Neural progenitor cell (in vitro differentiated cells): ENCODE data around the gene RBM42. TPM values are rescaled to one million over a fixed set of nuclear protein-coding genes. Genes with fewer than 3 reads are reported as not detected.
A peak's percentile ranks its signal among the peaks of the same experiment; 100 is the strongest.

ENCODE experiments used
- DNase-seq: peaks from one replicate; pipeline ENCODE4 v3.0.0-alpha.2; 2016; ENCODE audit warnings: low spot score
- H2AFZ ChIP-seq: fragments of 200-600 bp; sonication (generic); replicated peaks from 2 replicates; pipeline ENCODE4 v1.6.1; 2016; ENCODE audit warnings: antibody characterized with exemption
- H3F3A ChIP-seq: fragments of 200-600 bp; sonication (generic); 2 replicates; pipeline ENCODE4 v1.6.1; 2016; ENCODE audit warnings: antibody characterized with exemption, low read depth
- H3K27ac ChIP-seq: fragments of 200-600 bp; sonication (generic); 2 replicates; pipeline ENCODE4 v1.5.1; 2016; ENCODE audit warnings: mild to moderate bottlenecking
- H3K27me3 ChIP-seq: fragments of 200-600 bp; sonication (generic); 2 replicates; pipeline ENCODE4 v1.6.1; 2016; ENCODE audit warnings: mild to moderate bottlenecking, moderate library complexity
- H3K36me3 ChIP-seq: fragments of 200-600 bp; sonication (generic); 2 replicates; pipeline ENCODE4 v1.5.1; 2016
- H3K4me1 ChIP-seq: fragments of 200-600 bp; sonication (generic); 2 replicates; pipeline ENCODE4 v1.6.1; 2016; ENCODE audit warnings: mixed run types
- H3K4me2 ChIP-seq: fragments of 200-600 bp; sonication (generic); 2 replicates; pipeline ENCODE4 v1.6.1; 2016
- H3K4me3 ChIP-seq: fragments of 200-600 bp; sonication (generic); 2 replicates; pipeline ENCODE4 v1.5.1; 2016
- H3K79me2 ChIP-seq: fragments of 200-600 bp; sonication (generic); 2 replicates; pipeline ENCODE4 v1.6.1; 2016; ENCODE audit warnings: low read depth
- H3K9ac ChIP-seq: fragments of 200-600 bp; sonication (generic); 2 replicates; pipeline ENCODE4 v1.6.1; 2016
- H3K9me3 ChIP-seq: fragments of 200-600 bp; sonication (generic); 2 replicates; pipeline ENCODE4 v1.5.1; 2016; ENCODE audit warnings: low read depth
- H4K20me1 ChIP-seq: fragments of 200-600 bp; sonication (generic); 2 replicates; pipeline ENCODE4 v1.6.1; 2016; ENCODE audit warnings: low read depth
- H3K27ac Mint-ChIP-seq: 3 replicates; pipeline ENCODE4 v1.8.0; 2021; ENCODE audit warnings: mixed read lengths
- H3K27me3 Mint-ChIP-seq: 2 replicates; pipeline ENCODE4 v1.8.0; 2022; ENCODE audit warnings: low read depth, mild to moderate bottlenecking, inconsistent platforms, moderate library complexity, mixed read lengths; ENCODE audit not compliant: insufficient read depth
- H3K36me3 Mint-ChIP-seq: 3 replicates; pipeline ENCODE4 v1.8.0; 2021; ENCODE audit warnings: mixed read lengths
- H3K4me1 Mint-ChIP-seq: 3 replicates; pipeline ENCODE4 v1.8.0; 2021; ENCODE audit warnings: mixed read lengths
- H3K4me3 Mint-ChIP-seq: 3 replicates; pipeline ENCODE4 v1.8.0; 2021; ENCODE audit warnings: mild to moderate bottlenecking, moderate library complexity, mixed read lengths
- H3K9me3 Mint-ChIP-seq: 3 replicates; pipeline ENCODE4 v1.8.0; 2020; ENCODE audit warnings: mixed read lengths
- EZH2 ChIP-seq: fragments of 200-600 bp; sonication (generic); IDR thresholded peaks from 2 replicates; pipeline ENCODE4 v1.6.1; 2017; ENCODE audit warnings: antibody characterized with exemption, mild to moderate bottlenecking, moderate library complexity
- EZH2phosphoT487 ChIP-seq: fragments of 200-600 bp; sonication (generic); IDR thresholded peaks from 2 replicates; pipeline ENCODE4 v1.6.1; 2017; ENCODE audit warnings: antibody characterized with exemption
- total RNA-seq: library from RNA; depleted of rRNA; stranded (reverse); fragments of >200 nt; gene quantifications from 2 replicates; pipeline ENCODE4 v1.2.3, GENCODE V29; 2015; ENCODE audit warnings: low replicate concordance
- TF ChIP-seq, protein P1 (sequence below): fragments of 200-600 bp; sonication (generic); IDR thresholded peaks from 2 replicates; pipeline ENCODE4 v1.5.1; 2017; ENCODE audit warnings: antibody characterized with exemption, mild to moderate bottlenecking

Gene RBM42, protein sequence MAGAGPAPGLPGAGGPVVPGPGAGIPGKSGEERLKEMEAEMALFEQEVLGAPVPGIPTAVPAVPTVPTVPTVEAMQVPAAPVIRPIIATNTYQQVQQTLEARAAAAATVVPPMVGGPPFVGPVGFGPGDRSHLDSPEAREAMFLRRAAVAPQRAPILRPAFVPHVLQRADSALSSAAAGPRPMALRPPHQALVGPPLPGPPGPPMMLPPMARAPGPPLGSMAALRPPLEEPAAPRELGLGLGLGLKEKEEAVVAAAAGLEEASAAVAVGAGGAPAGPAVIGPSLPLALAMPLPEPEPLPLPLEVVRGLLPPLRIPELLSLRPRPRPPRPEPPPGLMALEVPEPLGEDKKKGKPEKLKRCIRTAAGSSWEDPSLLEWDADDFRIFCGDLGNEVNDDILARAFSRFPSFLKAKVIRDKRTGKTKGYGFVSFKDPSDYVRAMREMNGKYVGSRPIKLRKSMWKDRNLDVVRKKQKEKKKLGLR
- total RNA-seq, result 20.1 and 53.7 TPM in 2 replicates

DNA sequence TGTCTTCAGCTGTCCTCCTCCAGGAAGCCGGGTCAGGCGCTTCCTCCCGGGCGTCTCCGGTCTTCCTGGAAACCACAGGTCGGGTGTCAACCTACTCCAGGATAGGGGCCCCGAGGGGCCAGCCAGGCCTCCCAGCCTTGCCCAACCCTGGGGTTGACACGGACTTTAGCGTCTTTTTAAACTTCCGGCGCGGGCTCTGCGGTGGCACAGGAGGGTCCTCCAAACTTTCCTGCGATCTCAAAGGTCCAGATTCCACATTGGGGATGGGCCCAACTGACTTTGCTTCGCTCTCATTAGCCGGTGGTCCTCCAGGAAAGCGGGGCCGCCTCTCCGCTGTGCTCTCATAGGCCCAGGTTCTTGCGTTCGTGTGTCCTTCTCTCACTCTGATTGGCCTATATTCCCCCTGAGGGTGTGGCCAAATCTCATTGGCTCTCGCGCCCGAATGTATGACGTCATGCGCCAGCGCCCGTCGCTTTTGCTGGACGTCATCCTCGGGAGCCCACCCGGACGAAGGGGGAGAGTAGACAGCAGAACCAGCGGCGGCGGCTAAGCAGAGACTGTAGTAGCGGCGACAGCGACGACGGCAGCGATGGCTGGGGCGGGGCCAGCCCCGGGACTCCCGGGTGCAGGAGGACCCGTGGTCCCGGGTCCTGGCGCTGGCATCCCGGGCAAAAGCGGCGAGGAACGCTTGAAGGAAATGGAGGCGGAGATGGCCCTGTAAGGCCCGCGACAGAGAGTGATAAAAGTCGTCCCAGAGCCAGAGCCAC lies at the start of gene RBM42:
Gene RBM42, plus strand, starts transcription at position 472 of the 767 bp plus-strand sequence. Its CDS starts 118 bp downstream, at position 590.
- Mint-ChIP-seq H3K4me1 (peaks cover 11% of the 10 kb centered on the region), H3K4me3 (peak within 1 kb of the TSS; percentile 97), H3K27me3 (peaks cover 6% of the 10 kb centered on the region), H3K36me3 (peaks cover 9% of the 10 kb centered on the region), H3K9me3 (no peaks in the 10 kb centered on the region), H3K27ac (peak within 1 kb of the TSS; percentile 95)
- Histone ChIP-seq H3K9me3 (no peaks in the 10 kb centered on the region), H2AFZ (peak within 1 kb of the TSS; percentile 55), H3F3A (peaks cover 11% of the 10 kb centered on the region), H3K4me1 (peaks cover 3% of the 10 kb centered on the region), H3K27me3 (no peaks in the 10 kb centered on the region), H3K27ac (peak within 1 kb of the TSS; percentile 22), H3K36me3 (no peaks in the 10 kb centered on the region), H4K20me1 (no peaks in the 10 kb centered on the region), H3K4me2 (peak within 1 kb of the TSS; percentile 100), H3K9ac (peak within 1 kb of the TSS; percentile 95), H3K4me3 (peak within 1 kb of the TSS; percentile 97), H3K79me2 (peaks cover 15% of the 10 kb centered on the region)
- peak; percentile 99 for DNase-seq
- TF ChIP-seq EZH2 (no peak), EZH2phosphoT487 (no peak)
- TF ChIP-seq, protein P1, sequence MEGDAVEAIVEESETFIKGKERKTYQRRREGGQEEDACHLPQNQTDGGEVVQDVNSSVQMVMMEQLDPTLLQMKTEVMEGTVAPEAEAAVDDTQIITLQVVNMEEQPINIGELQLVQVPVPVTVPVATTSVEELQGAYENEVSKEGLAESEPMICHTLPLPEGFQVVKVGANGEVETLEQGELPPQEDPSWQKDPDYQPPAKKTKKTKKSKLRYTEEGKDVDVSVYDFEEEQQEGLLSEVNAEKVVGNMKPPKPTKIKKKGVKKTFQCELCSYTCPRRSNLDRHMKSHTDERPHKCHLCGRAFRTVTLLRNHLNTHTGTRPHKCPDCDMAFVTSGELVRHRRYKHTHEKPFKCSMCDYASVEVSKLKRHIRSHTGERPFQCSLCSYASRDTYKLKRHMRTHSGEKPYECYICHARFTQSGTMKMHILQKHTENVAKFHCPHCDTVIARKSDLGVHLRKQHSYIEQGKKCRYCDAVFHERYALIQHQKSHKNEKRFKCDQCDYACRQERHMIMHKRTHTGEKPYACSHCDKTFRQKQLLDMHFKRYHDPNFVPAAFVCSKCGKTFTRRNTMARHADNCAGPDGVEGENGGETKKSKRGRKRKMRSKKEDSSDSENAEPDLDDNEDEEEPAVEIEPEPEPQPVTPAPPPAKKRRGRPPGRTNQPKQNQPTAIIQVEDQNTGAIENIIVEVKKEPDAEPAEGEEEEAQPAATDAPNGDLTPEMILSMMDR, result no peak

GRCh38 chr19:35582760-35583159 lies 46.1 kb upstream of the RBM42 start:
- peaks cover under 1% of the 10 kb centered on the region for H3K27me3 Mint-ChIP-seq
- peaks cover 9% of the 10 kb centered on the region for H3K9me3 Mint-ChIP-seq

DNA sequence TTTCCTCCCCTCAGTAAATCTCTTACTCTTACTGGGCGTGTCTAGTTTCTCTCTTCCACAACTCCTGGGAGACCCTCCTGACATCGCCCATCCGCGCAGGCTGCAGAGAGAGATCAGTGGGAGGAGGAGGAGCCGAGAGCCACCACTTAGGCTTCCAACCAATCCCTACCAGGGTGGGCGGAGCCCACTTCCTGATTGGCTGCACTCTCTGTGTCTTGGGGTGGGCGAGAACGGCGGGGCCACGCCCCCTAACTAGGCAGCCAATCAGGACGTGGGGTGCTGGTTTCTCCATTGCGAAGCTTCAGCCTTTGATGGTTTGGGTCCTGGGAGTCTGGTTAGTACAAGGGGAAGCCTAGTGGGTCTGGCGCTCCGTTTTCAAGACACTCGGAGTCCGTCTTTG lies 43.0 kb upstream of the RBM42 start, which contains the start of gene PMIS2:
Gene PMIS2, plus strand, starts transcription at position 326 of the 400 bp plus-strand sequence. CDS start 87 bp downstream, outside the sequence.
- no peaks in the 10 kb centered on the region for H4K20me1 ChIP-seq
- peaks cover 3% of the 10 kb centered on the region for H3K27me3 Mint-ChIP-seq
- peaks cover 26% of the 10 kb centered on the region for H3K27me3 ChIP-seq
- TF ChIP-seq EZH2phosphoT487, result no peak
- no peak for TF ChIP-seq EZH2
- H3K9ac ChIP-seq, result no peak within 1 kb of the TSS
- H3K4me3 Mint-ChIP-seq, result no peak within 1 kb of the TSS
- no peaks in the 10 kb centered on the region for H3K36me3 ChIP-seq
- H3K27ac ChIP-seq, result no peak within 1 kb of the TSS
- H3K9me3 ChIP-seq, result no peaks in the 10 kb centered on the region
- H2AFZ ChIP-seq, result no peak within 1 kb of the TSS
- H3K4me1 Mint-ChIP-seq, result peaks cover 11% of the 10 kb centered on the region
- peaks cover 3% of the 10 kb centered on the region for H3K9me3 Mint-ChIP-seq
- no peak within 1 kb of the TSS for H3K27ac Mint-ChIP-seq
- peak; percentile 38 for DNase-seq
- H3K79me2 ChIP-seq, result no peaks in the 10 kb centered on the region
- no peak within 1 kb of the TSS for H3K4me3 ChIP-seq
- no peaks in the 10 kb centered on the region for H3K36me3 Mint-ChIP-seq
- H3K4me2 ChIP-seq, result no peak within 1 kb of the TSS
- no peaks in the 10 kb centered on the region for H3F3A ChIP-seq
- H3K4me1 ChIP-seq, result no peaks in the 10 kb centered on the region

More at GRCh38 chr19:35582760-35583159, 46.1 kb upstream of the RBM42 start:
- TF ChIP-seq EZH2phosphoT487 (no peak), EZH2 (no peak)
- TF ChIP-seq, protein P1, result no peak
- H3K79me2 ChIP-seq, result no peaks in the 10 kb centered on the region
- no peaks in the 10 kb centered on the region for H3K9me3 ChIP-seq
- H4K20me1 ChIP-seq, result no peaks in the 10 kb centered on the region
- no peaks in the 10 kb centered on the region for H3F3A ChIP-seq
- H3K4me2 ChIP-seq, result no peak overlapping the region
- H2AFZ ChIP-seq, result no peak overlapping the region
- Mint-ChIP-seq H3K4me1 (peaks cover 11% of the 10 kb centered on the region), H3K36me3 (no peaks in the 10 kb centered on the region), H3K4me3 (no peak overlapping the region), H3K27ac (no peak overlapping the region)
- DNase-seq, result no peak
- no peak overlapping the region for H3K9ac ChIP-seq
- H3K27me3 ChIP-seq, result peaks cover 26% of the 10 kb centered on the region
- H3K27ac ChIP-seq, result no peak overlapping the region
- no peaks in the 10 kb centered on the region for H3K4me1 ChIP-seq
- H3K4me3 ChIP-seq, result no peak overlapping the region
- no peaks in the 10 kb centered on the region for H3K36me3 ChIP-seq
